Smooth muscle cell (in vitro differentiated cells): ENCODE results near the gene CATSPERD. TPM values are rescaled to one million over a fixed set of nuclear protein-coding genes. Genes with fewer than 3 reads are reported as not detected.

Experiments
- DNase-seq: peaks from one replicate; lab custom pipeline; 2025; ENCODE audit not compliant: unreplicated experiment; lab: John Stamatoyannopoulos, UW
- H2AFZ ChIP-seq: fragments of 200-600 bp; sonication (generic); 2 replicates; pipeline ENCODE4 v1.6.0; 2016; ENCODE audit warnings: antibody characterized with exemption, low read depth, mild to moderate bottlenecking
- H3F3A ChIP-seq: fragments of 200-600 bp; sonication (generic); 2 replicates; pipeline ENCODE4 v1.6.0; 2017; ENCODE audit warnings: antibody characterized with exemption, low read depth
- H3K27ac ChIP-seq: fragments of 200-600 bp; sonication (generic); 2 replicates; pipeline ENCODE4 v1.5.1; 2016; ENCODE audit warnings: low read depth, mild to moderate bottlenecking
- H3K27me3 ChIP-seq: fragments of 200-600 bp; sonication (generic); 2 replicates; pipeline ENCODE4 v1.6.1; 2016; ENCODE audit warnings: low read depth, mild to moderate bottlenecking
- H3K36me3 ChIP-seq: fragments of 200-600 bp; sonication (generic); 2 replicates; pipeline ENCODE4 v1.5.1; 2016; ENCODE audit warnings: low read depth
- H3K4me1 ChIP-seq: fragments of 200-600 bp; sonication (generic); 2 replicates; pipeline ENCODE4 v1.5.1; 2016; ENCODE audit warnings: low read depth
- H3K4me2 ChIP-seq: fragments of 200-600 bp; sonication (generic); 2 replicates; pipeline ENCODE4 v1.6.0; 2016; ENCODE audit warnings: mild to moderate bottlenecking
- H3K4me3 ChIP-seq: fragments of 200-600 bp; sonication (generic); 2 replicates; pipeline ENCODE4 v1.5.1; 2016; ENCODE audit warnings: mild to moderate bottlenecking
- H3K79me2 ChIP-seq: fragments of 200-600 bp; sonication (generic); 2 replicates; pipeline ENCODE4 v1.6.0; 2016; ENCODE audit warnings: low read depth, mild to moderate bottlenecking
- H3K9ac ChIP-seq: fragments of 200-600 bp; sonication (generic); 2 replicates; pipeline ENCODE4 v1.6.0; 2016; ENCODE audit warnings: low read depth
- H3K9me3 ChIP-seq: fragments of 200-600 bp; sonication (generic); replicated peaks from 2 replicates; pipeline ENCODE4 v1.5.1; 2016; ENCODE audit warnings: low read depth
- H4K20me1 ChIP-seq: fragments of 200-600 bp; sonication (generic); 2 replicates; pipeline ENCODE4 v1.6.0; 2016; ENCODE audit warnings: low read depth
- WGBS: methylation state at CpG from one replicate; pipeline ENCODE4 v1.1.7; 2016; ENCODE audit warnings: low lambda C conversion rate; 5-methylcytosine and 5-hydroxymethylcytosine counted together
- polyA plus RNA-seq: library from polyadenylated mRNA; unstranded; fragments of >200 nt; fragmentation: Nextera tagmentation; extraction: Ambion mirVana; gene quantifications from 2 replicates; pipeline ENCODE4 v1.2.1, GENCODE V29; 2016
- total RNA-seq: library from RNA; depleted of rRNA; stranded (reverse); fragments of >200 nt; gene quantifications from 2 replicates; pipeline ENCODE4 v1.2.3, GENCODE V29; 2014
- TF ChIP-seq, protein P1 (sequence below): fragments of 200-600 bp; sonication (generic); IDR thresholded peaks from 2 replicates; pipeline ENCODE4 v1.5.1; 2017; ENCODE audit warnings: borderline replicate concordance, mild to moderate bottlenecking, antibody characterized with exemption; ENCODE audit not compliant: insufficient read depth, poor library complexity, severe bottlenecking

Gene CATSPERD
- total and polyA plus RNA-seq, 2 experiments from 2014 or later = not detected

DNA sequence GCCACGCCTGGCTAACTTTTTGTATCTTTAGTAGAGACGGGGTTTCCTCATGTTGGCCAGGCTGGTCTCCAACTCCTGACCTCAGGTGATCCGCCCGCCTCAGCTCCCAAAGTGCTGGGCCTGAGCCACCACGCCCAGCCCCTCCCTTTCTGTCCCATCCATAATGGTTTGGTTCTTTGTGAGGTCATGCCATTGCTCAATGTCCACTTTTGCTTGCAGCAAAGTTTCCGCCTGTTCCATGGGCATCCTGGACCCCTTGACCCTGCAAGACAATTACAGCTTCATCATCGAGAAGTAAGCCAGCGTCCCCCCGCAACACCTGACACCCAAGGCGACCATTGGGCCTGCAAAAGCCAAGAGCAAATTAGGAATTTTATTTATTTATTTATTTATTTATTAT is 47.5 kb downstream of the CATSPERD start:
- WGBS = 96% methylated on average over 10 of the region's 10 CpGs
- H3K9ac ChIP-seq = no peak overlapping the region
- H4K20me1 ChIP-seq = no peaks in the 10 kb centered on the region

DNA sequence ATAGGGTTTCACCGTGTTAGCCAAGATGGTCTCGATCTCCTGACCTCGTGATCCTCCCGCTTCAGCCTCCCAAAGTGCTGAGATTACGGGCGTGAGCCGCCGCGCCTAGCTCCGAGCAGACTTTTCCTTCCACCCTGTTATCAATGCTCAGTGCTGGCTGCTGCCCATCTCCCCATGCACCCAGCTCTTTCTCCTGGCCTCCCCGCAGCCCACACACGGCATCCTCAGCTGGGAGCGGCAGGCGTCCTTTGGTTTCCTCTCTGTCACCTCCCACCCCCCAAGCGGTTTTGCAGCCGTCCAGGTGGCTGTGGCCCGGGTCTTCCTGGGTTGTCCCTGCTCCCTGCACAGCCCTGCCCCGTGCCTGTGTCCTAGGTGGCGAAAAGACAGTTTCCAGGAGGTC is 52.0 kb downstream of the CATSPERD start:
- 92% methylated on average over 19 of the region's 19 CpGs for WGBS
- Histone ChIP-seq H3K36me3 (no peaks in the 10 kb centered on the region), H3K27ac (no peak overlapping the region), H3K4me3 (no peak overlapping the region), H3K79me2 (no peaks in the 10 kb centered on the region), H3F3A (no peaks in the 10 kb centered on the region), H3K27me3 (no peaks in the 10 kb centered on the region), H2AFZ (no peak overlapping the region), H4K20me1 (no peaks in the 10 kb centered on the region), H3K4me1 (no peaks in the 10 kb centered on the region), H3K4me2 (no peak overlapping the region), H3K9me3 (no peaks in the 10 kb centered on the region), H3K9ac (no peak overlapping the region)
- TF ChIP-seq, protein P1, sequence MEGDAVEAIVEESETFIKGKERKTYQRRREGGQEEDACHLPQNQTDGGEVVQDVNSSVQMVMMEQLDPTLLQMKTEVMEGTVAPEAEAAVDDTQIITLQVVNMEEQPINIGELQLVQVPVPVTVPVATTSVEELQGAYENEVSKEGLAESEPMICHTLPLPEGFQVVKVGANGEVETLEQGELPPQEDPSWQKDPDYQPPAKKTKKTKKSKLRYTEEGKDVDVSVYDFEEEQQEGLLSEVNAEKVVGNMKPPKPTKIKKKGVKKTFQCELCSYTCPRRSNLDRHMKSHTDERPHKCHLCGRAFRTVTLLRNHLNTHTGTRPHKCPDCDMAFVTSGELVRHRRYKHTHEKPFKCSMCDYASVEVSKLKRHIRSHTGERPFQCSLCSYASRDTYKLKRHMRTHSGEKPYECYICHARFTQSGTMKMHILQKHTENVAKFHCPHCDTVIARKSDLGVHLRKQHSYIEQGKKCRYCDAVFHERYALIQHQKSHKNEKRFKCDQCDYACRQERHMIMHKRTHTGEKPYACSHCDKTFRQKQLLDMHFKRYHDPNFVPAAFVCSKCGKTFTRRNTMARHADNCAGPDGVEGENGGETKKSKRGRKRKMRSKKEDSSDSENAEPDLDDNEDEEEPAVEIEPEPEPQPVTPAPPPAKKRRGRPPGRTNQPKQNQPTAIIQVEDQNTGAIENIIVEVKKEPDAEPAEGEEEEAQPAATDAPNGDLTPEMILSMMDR = no peak
- no peak for DNase-seq

More for the DNA sequence above, 47.5 kb downstream of the CATSPERD start:
- Histone ChIP-seq H3K4me2 (no peak overlapping the region), H3K27me3 (no peaks in the 10 kb centered on the region), H3F3A (no peaks in the 10 kb centered on the region), H3K27ac (no peak overlapping the region), H3K4me1 (no peaks in the 10 kb centered on the region), H3K79me2 (no peaks in the 10 kb centered on the region), H3K4me3 (no peak overlapping the region), H3K9me3 (no peaks in the 10 kb centered on the region), H3K36me3 (no peaks in the 10 kb centered on the region), H2AFZ (no peak overlapping the region)
- no peak for DNase-seq
- TF ChIP-seq, protein P1 = no peak

GRCh38 chr19:5773276-5773675 is 52.8 kb downstream of the CATSPERD start:
- Histone ChIP-seq H3K79me2 (no peaks in the 10 kb centered on the region), H3K4me2 (no peak overlapping the region), H3K27me3 (no peaks in the 10 kb centered on the region), H3F3A (no peaks in the 10 kb centered on the region), H3K9me3 (no peaks in the 10 kb centered on the region), H3K27ac (no peak overlapping the region), H3K36me3 (no peaks in the 10 kb centered on the region), H3K4me3 (no peak overlapping the region), H3K9ac (no peak overlapping the region), H3K4me1 (no peaks in the 10 kb centered on the region), H4K20me1 (no peaks in the 10 kb centered on the region), H2AFZ (no peak overlapping the region)
- TF ChIP-seq, protein P1 = no peak
- DNase-seq = no peak
- 95% methylated on average over 5 of the region's 5 CpGs for WGBS

DNA sequence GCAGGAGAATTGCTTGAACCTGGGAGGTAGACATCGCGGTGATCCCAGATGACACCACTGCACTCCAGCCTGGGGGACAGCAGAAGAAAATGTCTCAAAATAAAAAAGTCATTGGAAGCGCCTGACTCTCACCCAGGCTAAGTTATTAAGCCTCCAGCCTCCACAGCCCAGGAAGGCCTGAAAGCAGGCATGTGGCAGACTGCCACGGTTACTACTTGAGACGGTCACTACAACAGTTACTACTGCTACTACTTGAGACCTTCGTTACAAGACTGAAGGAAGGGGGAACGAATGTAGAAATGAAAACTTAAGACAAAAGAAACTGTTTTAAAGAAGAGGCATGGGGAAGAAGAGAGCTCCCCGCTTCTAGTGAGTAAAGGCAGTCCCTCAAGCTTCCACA is 54.5 kb downstream of the CATSPERD start:
- H3K4me3 ChIP-seq = no peak overlapping the region
- no peaks in the 10 kb centered on the region for H3K36me3 ChIP-seq
- H4K20me1 ChIP-seq = no peaks in the 10 kb centered on the region
- no peaks in the 10 kb centered on the region for H3F3A ChIP-seq
- H3K4me1 ChIP-seq = no peaks in the 10 kb centered on the region
- H3K79me2 ChIP-seq = no peaks in the 10 kb centered on the region
- WGBS = 93% methylated on average over 8 of the region's 8 CpGs
- no peaks in the 10 kb centered on the region for H3K9me3 ChIP-seq
- no peak overlapping the region for H3K27ac ChIP-seq
- no peak overlapping the region for H3K4me2 ChIP-seq
- H2AFZ ChIP-seq = no peak overlapping the region
- H3K9ac ChIP-seq = no peak overlapping the region
- no peak for DNase-seq
- H3K27me3 ChIP-seq = no peaks in the 10 kb centered on the region
- TF ChIP-seq, protein P1 = no peak
